ENCODE data around the gene IQCM. TPM values are rescaled to one million over a fixed set of nuclear protein-coding genes. Genes with fewer than 3 reads are reported as not detected.

IQCM gene
- polyA plus RNA-seq, 1 donor from 2014 or later, result not detected

- Mint-ChIP-seq H3K27ac (no peak overlapping the region), H3K4me1 (peaks cover 0 to 1% (median 0%) of the 10 kb centered on the region in 3 donors), H3K36me3 (no peaks in the 10 kb centered on the region), H3K27me3 (no peaks in the 10 kb centered on the region), H3K4me3 (no peak overlapping the region), H3K9me3 (peaks cover 0 to 3% (median 0%) of the 10 kb centered on the region in 3 donors)
Observed at GRCh38 chr4:149794352-149794751, 21.3 kb downstream of the IQCM start.

GRCh38 chr4:149793459-149793858 is 22.2 kb downstream of the IQCM start:
- H3K4me1 Mint-ChIP-seq, result peaks cover 0 to 1% (median 0%) of the 10 kb centered on the region in 3 donors
- H3K9me3 Mint-ChIP-seq, result no peaks in the 10 kb centered on the region
- no peak overlapping the region for H3K27ac Mint-ChIP-seq
- H3K27me3 Mint-ChIP-seq, result no peaks in the 10 kb centered on the region
- no peaks in the 10 kb centered on the region for H3K36me3 Mint-ChIP-seq
- H3K4me3 Mint-ChIP-seq, result no peak overlapping the region

GRCh38 chr4:149791851-149792250 is 23.8 kb downstream of the IQCM start:
- no peaks in the 10 kb centered on the region for H3K27me3 Mint-ChIP-seq
- no peaks in the 10 kb centered on the region for H3K9me3 Mint-ChIP-seq
- H3K4me1 Mint-ChIP-seq, result peaks cover 0 to 1% (median 0%) of the 10 kb centered on the region in 3 donors
- H3K36me3 Mint-ChIP-seq, result no peaks in the 10 kb centered on the region
- H3K4me3 Mint-ChIP-seq, result no peak overlapping the region
- no peak overlapping the region for H3K27ac Mint-ChIP-seq

- Mint-ChIP-seq H3K27ac (no peak overlapping the region), H3K4me3 (no peak overlapping the region), H3K27me3 (no peaks in the 10 kb centered on the region), H3K36me3 (no peaks in the 10 kb centered on the region), H3K4me1 (peaks cover 0 to 1% (median 0%) of the 10 kb centered on the region in 3 donors), H3K9me3 (no peaks in the 10 kb centered on the region)
Observed at GRCh38 chr4:149790172-149790907, 25.3 kb downstream of the IQCM start.

- Mint-ChIP-seq H3K27ac (no peak overlapping the region), H3K27me3 (no peaks in the 10 kb centered on the region), H3K9me3 (peaks cover 0 to 2% (median 2%) of the 10 kb centered on the region in 3 donors), H3K4me3 (no peak overlapping the region), H3K36me3 (peaks cover 2% of the 10 kb centered on the region), H3K4me1 (peaks cover 0 to 1% (median 0%) of the 10 kb centered on the region in 3 donors)
Observed at GRCh38 chr4:149788300-149788699, 27.3 kb downstream of the IQCM start.

- Mint-ChIP-seq H3K27me3 (no peaks in the 10 kb centered on the region), H3K4me3 (no peak overlapping the region), H3K4me1 (no peaks in the 10 kb centered on the region), H3K36me3 (peaks cover 2% of the 10 kb centered on the region), H3K9me3 (peaks cover 0 to 3% (median 2%) of the 10 kb centered on the region in 3 donors), H3K27ac (no peak overlapping the region)
Observed at GRCh38 chr4:149785696-149786431, 29.8 kb downstream of the IQCM start.

- H3K36me3 Mint-ChIP-seq, result peaks cover 2% of the 10 kb centered on the region
- no peaks in the 10 kb centered on the region for H3K4me1 Mint-ChIP-seq
- no peak overlapping the region for H3K27ac Mint-ChIP-seq
- H3K4me3 Mint-ChIP-seq, result no peak overlapping the region
- no peaks in the 10 kb centered on the region for H3K27me3 Mint-ChIP-seq
- H3K9me3 Mint-ChIP-seq, result peaks cover 0 to 3% (median 2%) of the 10 kb centered on the region in 3 donors
Observed at GRCh38 chr4:149784018-149784417, 31.6 kb downstream of the IQCM start.

GRCh38 chr4:149781150-149781549 is 34.5 kb downstream of the IQCM start:
- no peak overlapping the region for H3K4me3 Mint-ChIP-seq
- peaks cover 2% of the 10 kb centered on the region for H3K36me3 Mint-ChIP-seq
- H3K27ac Mint-ChIP-seq, result no peak overlapping the region
- H3K27me3 Mint-ChIP-seq, result no peaks in the 10 kb centered on the region
- H3K9me3 Mint-ChIP-seq, result peaks cover 0 to 3% (median 2%) of the 10 kb centered on the region in 3 donors
- no peaks in the 10 kb centered on the region for H3K4me1 Mint-ChIP-seq

DNA sequence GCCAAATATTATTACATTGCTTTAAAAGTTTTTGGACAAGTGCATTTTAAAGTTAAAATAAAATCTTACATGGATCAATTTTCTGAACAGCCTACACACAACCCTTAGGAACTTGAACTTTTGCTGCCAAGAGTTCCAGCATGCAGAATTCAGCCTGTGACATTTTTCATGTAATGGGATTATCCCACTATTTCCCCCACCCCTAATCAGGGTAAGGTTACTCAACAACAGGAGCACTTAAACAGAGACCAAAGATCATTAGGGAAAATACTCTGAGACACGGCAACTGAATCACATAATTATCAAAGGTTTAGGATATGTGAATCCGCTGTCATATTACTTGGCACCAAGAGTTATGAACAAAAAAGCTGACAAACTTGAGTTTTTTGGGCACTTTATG is 47.2 kb downstream of the IQCM start:
- Mint-ChIP-seq H3K36me3 (no peaks in the 10 kb centered on the region), H3K4me3 (no peak overlapping the region), H3K4me1 (no peaks in the 10 kb centered on the region), H3K9me3 (peaks cover 0 to 2% (median 0%) of the 10 kb centered on the region in 3 donors), H3K27ac (no peak overlapping the region), H3K27me3 (no peaks in the 10 kb centered on the region)

DNA sequence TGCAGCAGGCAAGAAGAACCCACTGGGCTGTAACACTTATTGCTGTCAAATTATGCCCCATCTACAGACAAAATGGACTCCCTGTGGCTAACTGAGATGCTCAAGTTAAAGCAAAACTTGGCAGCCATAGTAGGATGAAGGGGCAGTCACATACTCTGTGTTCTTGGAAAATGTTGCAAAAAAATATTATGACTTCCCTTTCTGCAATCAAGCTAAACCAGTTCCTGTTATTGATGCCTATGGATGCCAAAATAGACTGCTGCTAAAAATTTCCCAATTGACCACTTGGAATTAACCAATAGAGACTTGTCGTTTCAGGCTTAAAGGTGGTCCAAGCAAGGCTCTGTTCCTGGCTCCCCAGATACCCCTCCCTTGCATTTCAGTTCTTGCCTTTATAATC is 49.5 kb downstream of the IQCM start:
- Mint-ChIP-seq H3K9me3 (no peaks in the 10 kb centered on the region), H3K36me3 (no peaks in the 10 kb centered on the region), H3K27ac (no peak overlapping the region), H3K4me1 (no peaks in the 10 kb centered on the region), H3K4me3 (no peak overlapping the region), H3K27me3 (no peaks in the 10 kb centered on the region)

GRCh38 chr4:149765630-149766029 is 50.0 kb downstream of the IQCM start:
- no peaks in the 10 kb centered on the region for H3K36me3 Mint-ChIP-seq
- no peak overlapping the region for H3K27ac Mint-ChIP-seq
- no peaks in the 10 kb centered on the region for H3K27me3 Mint-ChIP-seq
- H3K9me3 Mint-ChIP-seq, result no peaks in the 10 kb centered on the region
- no peaks in the 10 kb centered on the region for H3K4me1 Mint-ChIP-seq
- H3K4me3 Mint-ChIP-seq, result no peak overlapping the region

GRCh38 chr4:149755969-149756368 is 59.7 kb downstream of the IQCM start:
- no peaks in the 10 kb centered on the region for H3K36me3 Mint-ChIP-seq
- H3K4me3 Mint-ChIP-seq, result no peak overlapping the region
- no peak overlapping the region for H3K27ac Mint-ChIP-seq
- no peaks in the 10 kb centered on the region for H3K27me3 Mint-ChIP-seq
- H3K4me1 Mint-ChIP-seq, result no peaks in the 10 kb centered on the region
- H3K9me3 Mint-ChIP-seq, result no peaks in the 10 kb centered on the region

- H3K27ac Mint-ChIP-seq, result no peak overlapping the region
Observed at GRCh38 chr4:149754526-149754925, 61.1 kb downstream of the IQCM start.

GRCh38 chr4:149752729-149753128 is 62.9 kb downstream of the IQCM start:
- Mint-ChIP-seq H3K27ac (no peak overlapping the region), H3K4me1 (no peaks in the 10 kb centered on the region), H3K27me3 (peaks cover 1% of the 10 kb centered on the region), H3K9me3 (no peaks in the 10 kb centered on the region), H3K4me3 (no peak overlapping the region), H3K36me3 (no peaks in the 10 kb centered on the region)

More at GRCh38 chr4:149754526-149754925, 61.1 kb downstream of the IQCM start:
- no peaks in the 10 kb centered on the region for H3K9me3 Mint-ChIP-seq
- H3K36me3 Mint-ChIP-seq, result no peaks in the 10 kb centered on the region
- H3K27me3 Mint-ChIP-seq, result no peaks in the 10 kb centered on the region
- no peaks in the 10 kb centered on the region for H3K4me1 Mint-ChIP-seq
- no peak overlapping the region for H3K4me3 Mint-ChIP-seq

- H3K4me3 Mint-ChIP-seq, result no peak overlapping the region
- H3K9me3 Mint-ChIP-seq, result no peaks in the 10 kb centered on the region
Observed at GRCh38 chr4:149751174-149751573, 64.5 kb downstream of the IQCM start.

GRCh38 chr4:149749784-149750183 is 65.9 kb downstream of the IQCM start:
- H3K9me3 Mint-ChIP-seq, result no peaks in the 10 kb centered on the region
- no peaks in the 10 kb centered on the region for H3K4me1 Mint-ChIP-seq
- H3K27me3 Mint-ChIP-seq, result peaks cover 1% of the 10 kb centered on the region
- H3K27ac Mint-ChIP-seq, result no peak overlapping the region
- no peaks in the 10 kb centered on the region for H3K36me3 Mint-ChIP-seq
- no peak overlapping the region for H3K4me3 Mint-ChIP-seq

More at GRCh38 chr4:149751174-149751573, 64.5 kb downstream of the IQCM start:
- Mint-ChIP-seq H3K4me1 (no peaks in the 10 kb centered on the region), H3K36me3 (no peaks in the 10 kb centered on the region), H3K27ac (no peak overlapping the region), H3K27me3 (peaks cover 1% of the 10 kb centered on the region)
